HG03520 (cell line): ENCODE measurements around the gene SMIM10L2A.
"Not testable (repeated sequence)": the region's sequence is repeated elsewhere in the genome, so short reads cannot be mapped to it uniquely, and the experiment has no call there.

ENCODE experiments used
- ATAC-seq: cut with Tn5 transposase; IDR thresholded peaks from one replicate; pipeline ENCODE4 v1.9.1; 2021; ENCODE audit warnings: mild to moderate bottlenecking, moderate library complexity; ENCODE audit not compliant: unreplicated experiment

The SMIM10L2A gene

DNA sequence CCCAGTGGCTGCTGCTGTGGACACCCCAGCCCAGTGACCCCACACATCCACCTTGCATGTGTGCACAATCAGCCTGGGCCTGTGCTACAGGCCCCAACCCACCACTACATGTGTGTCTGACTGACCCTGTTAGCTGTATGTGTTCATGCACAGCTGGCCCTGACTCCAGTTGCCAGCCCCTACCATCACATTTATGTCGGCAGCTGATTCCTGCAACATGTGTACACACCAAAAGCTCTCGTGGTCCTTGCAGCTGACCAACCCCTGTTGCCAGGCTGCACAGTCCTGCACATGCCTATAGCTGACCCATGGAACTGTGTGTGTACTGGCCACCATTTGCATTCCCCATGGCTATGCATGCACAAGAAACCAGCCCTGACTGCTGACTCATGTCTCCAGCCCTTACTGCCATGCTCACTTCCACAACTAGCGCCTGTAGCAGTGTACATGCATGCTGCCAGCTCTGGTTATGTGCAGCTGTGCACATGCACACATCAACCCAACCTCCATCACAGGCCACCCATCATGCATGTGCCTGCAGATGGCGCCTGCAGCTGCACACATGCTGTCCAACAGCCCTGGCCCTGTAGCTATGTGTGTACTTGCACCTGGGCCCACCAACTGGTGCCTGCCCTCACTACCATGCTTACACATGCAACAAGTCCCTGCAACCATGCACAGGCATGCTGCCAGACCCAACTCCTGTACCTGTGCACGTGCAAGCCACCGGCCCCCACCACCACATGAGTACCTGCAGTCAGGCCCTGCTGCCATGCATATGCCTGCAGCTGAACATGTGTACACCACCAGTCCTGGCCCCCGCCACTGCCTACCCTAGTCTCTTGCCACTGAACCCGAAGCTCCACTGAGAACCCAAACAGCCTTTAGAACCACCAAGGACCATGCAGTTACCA is 28.1 kb downstream of the SMIM10L2A start:
- no peak for ATAC-seq

DNA sequence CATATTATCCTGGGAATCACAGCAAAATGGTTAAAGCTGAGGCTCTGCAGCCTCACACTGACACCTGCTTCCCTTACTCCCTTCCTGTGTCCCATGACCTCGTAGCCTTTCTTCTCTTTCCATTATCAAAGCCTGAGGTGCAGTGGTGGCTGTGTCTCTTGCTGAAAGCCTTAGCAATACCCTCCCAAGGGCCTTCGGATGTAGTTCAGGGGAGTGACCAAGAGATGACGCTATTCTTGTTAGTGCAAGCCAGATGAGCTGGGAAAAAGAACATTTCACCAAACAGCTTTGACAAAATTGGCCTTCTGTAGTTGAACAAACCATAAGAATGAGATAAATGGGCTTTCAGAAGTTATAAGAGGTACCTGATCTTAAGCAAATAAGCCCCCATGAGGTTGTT is 31.6 kb downstream of the SMIM10L2A start:
- no peak for ATAC-seq

DNA sequence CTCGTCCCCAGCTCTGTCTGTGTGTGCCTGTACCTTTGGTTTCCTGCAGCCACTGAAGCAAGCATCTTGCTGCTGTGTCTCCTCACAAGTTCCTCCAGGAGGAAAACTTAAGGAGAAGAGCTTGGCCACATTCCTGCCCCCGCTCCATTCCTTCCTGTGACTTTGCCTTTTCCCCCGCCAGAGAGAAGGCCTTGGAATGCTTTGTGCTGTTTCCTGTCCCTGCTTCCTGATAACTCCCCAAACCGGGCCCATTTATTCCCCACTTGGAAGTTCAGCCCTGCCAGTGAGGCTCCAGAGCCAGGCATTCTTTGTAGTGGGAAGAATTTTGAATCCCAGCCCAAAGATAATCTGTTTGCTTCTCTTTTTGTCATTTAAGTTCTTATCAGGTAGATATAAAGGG is 33.1 kb downstream of the SMIM10L2A start:
- ATAC-seq = no peak

DNA sequence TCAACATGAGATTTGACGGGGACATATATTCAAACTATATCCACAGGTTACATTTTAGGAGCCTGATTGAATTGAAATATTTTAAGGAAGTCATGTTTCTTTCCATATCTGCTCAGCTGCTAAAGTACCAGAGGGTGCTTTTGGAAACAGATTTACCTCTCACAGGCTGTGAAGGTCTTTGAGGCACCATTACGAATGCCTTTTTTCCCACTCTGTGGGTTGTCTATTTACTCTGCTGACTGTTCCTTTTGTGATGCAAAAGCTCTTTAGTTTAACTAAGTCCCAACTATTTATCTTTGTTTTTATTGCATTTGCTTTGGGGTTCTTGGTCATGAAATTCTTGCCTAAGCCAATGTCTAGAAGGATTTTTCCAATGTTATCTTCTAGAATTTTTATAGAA is 40.0 kb downstream of the SMIM10L2A start:
- ATAC-seq = not testable (repeated sequence)

DNA sequence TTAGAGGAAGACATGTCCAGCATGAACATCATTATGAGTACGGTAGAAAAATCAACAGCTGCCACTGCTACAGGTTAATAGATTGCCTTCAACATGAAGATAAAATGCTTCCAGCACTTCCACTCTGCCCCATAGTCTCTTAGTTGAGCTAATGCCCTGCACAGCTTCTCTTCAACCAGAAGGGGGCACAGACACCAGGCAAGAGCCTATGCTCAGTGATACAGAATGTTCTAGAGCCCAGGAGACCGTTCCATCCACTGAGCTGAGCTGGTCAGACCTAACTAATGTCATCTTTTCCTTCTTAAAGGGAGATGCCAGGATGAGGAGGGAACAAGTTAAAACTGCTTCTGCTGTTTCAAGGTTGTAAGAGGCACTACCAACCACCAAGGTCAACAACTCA is 42.2 kb downstream of the SMIM10L2A start:
- ATAC-seq = no peak

DNA sequence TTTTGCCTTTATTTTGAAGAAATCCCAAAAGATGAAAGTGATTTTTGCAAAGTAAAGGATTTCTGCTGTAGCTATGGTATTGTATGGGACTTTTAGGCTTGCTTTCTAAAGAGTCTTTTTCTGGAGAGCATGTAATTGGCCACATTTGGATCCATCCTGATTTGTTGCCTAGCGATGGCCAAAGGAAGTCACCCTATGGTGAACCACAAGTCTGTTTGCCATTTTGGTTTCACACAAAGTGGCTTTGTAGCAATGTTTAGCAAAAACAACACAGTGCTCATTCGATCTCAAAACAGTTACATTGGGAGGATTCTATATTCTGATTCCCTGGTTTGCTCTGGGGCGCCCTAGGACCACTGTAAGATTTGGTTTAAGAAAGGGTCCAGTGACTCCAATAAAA is 54.6 kb downstream of the SMIM10L2A start:
- no peak for ATAC-seq

DNA sequence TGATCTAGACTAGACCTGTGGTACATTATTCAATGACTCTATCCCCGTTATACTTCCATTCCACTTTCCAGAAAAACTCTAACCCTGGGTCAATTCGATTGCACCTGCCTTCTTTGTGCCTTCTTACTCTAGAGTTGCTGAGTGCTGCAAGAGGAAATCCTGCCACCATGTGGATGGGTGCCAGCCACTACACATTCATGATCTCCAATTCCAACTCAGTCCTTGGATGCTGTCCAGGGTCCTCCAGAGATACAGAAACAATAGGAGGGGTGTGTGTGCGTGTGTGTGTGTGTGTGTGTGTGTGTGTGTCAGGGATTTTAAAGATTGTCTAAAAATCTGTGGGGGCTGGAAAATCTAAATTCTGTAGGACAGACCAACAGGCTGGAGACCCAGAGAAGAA is 55.8 kb downstream of the SMIM10L2A start:
- no peak for ATAC-seq
